Smooth muscle cell of trachea (primary cell): ENCODE results near the gene CHST4. TPM values are rescaled to one million over a fixed set of nuclear protein-coding genes. Genes with fewer than 3 reads are reported as not detected.

Experiments
- total RNA-seq: library from RNA; depleted of rRNA; stranded (reverse); fragments of >200 nt; gene quantifications from 2 replicates; pipeline ENCODE4 v1.2.1, GENCODE V29; 2014

The CHST4 gene
- not detected in 2 replicates for total RNA-seq

DNA sequence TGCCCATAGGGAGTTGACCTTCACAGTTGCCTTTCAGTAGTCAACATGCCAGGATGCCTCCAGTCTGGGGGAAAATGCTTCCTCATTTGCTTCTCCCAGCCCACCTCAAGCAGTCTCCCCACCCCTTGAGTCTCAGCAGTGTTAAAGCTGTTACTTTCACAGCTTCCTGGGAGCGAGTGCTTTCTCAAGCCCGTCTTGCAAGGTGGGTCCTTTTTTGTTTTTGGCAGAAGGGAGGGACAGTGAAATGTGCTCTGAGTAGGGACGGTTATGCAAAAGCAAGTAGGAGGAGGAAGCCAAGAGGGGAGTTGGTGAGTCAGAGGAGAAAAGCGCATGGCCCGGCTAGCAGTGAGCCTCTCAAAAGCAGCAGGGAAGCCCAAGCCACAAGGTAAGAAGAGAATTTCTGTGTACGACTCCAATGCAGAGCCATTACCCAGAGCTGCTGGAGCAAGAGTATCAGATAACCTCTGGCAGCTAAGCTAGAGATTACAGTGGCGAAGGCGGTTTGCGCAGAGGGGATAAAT lies at the start of gene CHST4:
Gene CHST4 (plus strand): TSS at position 316 of the 521 bp plus-strand sequence. CDS start 10,252 bp downstream, outside the sequence.

DNA sequence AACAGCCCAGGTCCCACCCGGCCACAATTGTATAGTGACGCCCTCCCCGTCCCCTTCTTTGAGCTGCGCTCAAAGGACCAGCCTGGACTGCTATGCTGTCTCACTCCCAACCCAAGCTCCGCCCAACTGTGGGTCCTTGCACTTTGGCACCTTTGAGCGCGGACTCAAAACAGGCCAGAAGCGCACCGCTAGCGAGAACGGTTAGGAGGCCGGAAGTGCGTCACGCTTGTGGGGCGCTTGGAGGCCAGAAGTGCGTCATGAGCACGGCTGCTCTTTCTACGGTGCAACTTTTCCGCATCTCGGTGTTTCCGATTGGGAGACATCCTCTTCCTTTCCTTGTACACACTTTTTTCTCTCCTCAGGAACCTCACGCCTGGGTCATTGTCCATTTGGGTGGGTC lies 37.1 kb upstream of the CHST4 start, which contains the start of gene ZNF19:
Gene ZNF19 (minus strand): TSS at position 203 of the 400 bp plus-strand sequence. CDS start 7,210 bp downstream, outside the sequence.

DNA sequence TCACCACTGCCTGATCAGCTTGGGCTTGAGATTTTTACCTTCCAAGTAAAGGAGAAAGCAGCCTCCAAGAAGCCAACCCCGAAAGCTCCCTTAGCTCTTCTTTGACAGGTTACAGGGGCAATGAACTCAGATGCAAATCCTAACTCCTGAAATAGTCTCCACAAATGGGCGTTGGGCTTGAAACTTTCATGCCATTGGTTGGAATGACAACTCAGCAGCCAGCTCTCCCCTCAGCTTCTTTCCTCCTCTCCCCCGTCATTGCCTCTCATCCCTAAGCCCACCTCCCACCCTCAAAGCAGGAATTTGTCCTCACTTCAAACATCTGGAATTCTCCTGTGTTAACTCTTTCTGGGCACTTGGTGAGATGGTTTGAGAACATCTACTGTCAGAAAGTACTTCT lies 50.7 kb downstream of the CHST4 start, which contains the start of gene TAT:
Gene TAT (minus strand): TSS at position 122 of the 400 bp plus-strand sequence. CDS start 677 bp downstream, outside the sequence.

Other genes starting within 250 kb of the CHST4 start
- gene CMTR2, start 237.0 kb upstream of the CHST4 start, total RNA-seq, result 28.4 and 32.1 TPM in 2 replicates
- gene CALB2, start 167.7 kb upstream of the CHST4 start, total RNA-seq, result 0.33 TPM in 1 of 2 replicates, not detected in the other
- gene TLE7, start 84.4 kb upstream of the CHST4 start, total RNA-seq, result not detected in 2 replicates
- 12.7 and 12.9 TPM in 2 replicates for gene ZNF23, start 64.2 kb upstream of the CHST4 start, total RNA-seq
- gene ZNF19, start 37.1 kb upstream of the CHST4 start, total RNA-seq, result 3.0 and 5.2 TPM in 2 replicates
- not detected in 2 replicates for gene TAT, start 50.7 kb downstream of the CHST4 start, total RNA-seq
- gene MARVELD3, start 99.8 kb downstream of the CHST4 start, total RNA-seq, result not detected in 2 replicates
- gene PHLPP2, start 198.3 kb downstream of the CHST4 start, total RNA-seq, result 7.7 and 7.8 TPM in 2 replicates